Measurements from ENCODE around the gene TCP11L2.

DNA sequence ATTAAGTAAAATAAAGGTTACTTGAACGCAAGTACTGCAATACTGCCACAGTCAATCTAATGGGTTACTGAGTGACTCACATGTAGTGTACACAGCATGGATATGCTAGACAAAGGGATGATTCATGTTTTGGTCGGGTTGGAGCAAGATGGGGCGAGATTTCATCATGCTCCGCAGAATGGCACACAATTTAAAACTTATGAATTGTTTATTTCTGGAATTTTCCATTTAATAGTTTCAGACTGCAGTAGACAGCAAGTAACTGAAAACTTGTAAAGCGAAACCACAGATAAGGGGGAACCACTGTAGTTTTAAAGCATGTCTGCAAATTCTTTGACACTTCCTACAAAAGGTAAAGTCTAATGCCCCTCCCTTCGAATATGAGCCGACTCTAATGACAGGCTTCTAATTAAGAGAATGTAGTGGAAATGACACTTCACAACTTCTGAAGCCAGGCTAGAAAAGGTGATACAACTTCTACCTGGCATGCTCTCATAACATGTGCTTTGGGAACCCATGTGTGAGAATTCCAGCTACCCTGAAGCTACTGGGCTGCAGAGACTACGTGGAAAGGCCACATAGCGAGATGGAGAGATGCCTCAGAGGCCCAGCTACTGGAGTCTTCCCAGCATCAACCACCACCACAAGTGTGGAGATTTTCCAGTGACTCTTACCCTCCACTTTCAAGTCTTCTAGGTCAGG, 13.9 kb upstream of the TCP11L2 start:
- no peak for TF ChIP-seq ZNF621 (tag by site-specific recombination; IDR thresholded peaks at IDR 0.05)
- TF ChIP-seq, protein P1, sequence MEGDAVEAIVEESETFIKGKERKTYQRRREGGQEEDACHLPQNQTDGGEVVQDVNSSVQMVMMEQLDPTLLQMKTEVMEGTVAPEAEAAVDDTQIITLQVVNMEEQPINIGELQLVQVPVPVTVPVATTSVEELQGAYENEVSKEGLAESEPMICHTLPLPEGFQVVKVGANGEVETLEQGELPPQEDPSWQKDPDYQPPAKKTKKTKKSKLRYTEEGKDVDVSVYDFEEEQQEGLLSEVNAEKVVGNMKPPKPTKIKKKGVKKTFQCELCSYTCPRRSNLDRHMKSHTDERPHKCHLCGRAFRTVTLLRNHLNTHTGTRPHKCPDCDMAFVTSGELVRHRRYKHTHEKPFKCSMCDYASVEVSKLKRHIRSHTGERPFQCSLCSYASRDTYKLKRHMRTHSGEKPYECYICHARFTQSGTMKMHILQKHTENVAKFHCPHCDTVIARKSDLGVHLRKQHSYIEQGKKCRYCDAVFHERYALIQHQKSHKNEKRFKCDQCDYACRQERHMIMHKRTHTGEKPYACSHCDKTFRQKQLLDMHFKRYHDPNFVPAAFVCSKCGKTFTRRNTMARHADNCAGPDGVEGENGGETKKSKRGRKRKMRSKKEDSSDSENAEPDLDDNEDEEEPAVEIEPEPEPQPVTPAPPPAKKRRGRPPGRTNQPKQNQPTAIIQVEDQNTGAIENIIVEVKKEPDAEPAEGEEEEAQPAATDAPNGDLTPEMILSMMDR (tag by site-specific recombination; IDR thresholded peaks at IDR 0.05) = no peak
- TF ChIP-seq ZNF585B (tag by site-specific recombination; IDR thresholded peaks at IDR 0.05) = no peak
- TF ChIP-seq YY1 (tag by site-specific recombination; IDR thresholded peaks at IDR 0.05) = no peak
- no peak for TF ChIP-seq ZNF501 (tag by site-specific recombination; IDR thresholded peaks at IDR 0.05)
- no peak for TF ChIP-seq KLF8 (tag by site-specific recombination; IDR thresholded peaks at IDR 0.05)
- no peak for TF ChIP-seq ZNF548 (tag by site-specific recombination; IDR thresholded peaks at IDR 0.05)
- no peak for TF ChIP-seq MZF1 (tag by site-specific recombination; IDR thresholded peaks at IDR 0.05; ENCODE audit: borderline replicate concordance)
- no peak for TF ChIP-seq ZXDB (tag by site-specific recombination; IDR thresholded peaks at IDR 0.05)
- TF ChIP-seq, protein P2, sequence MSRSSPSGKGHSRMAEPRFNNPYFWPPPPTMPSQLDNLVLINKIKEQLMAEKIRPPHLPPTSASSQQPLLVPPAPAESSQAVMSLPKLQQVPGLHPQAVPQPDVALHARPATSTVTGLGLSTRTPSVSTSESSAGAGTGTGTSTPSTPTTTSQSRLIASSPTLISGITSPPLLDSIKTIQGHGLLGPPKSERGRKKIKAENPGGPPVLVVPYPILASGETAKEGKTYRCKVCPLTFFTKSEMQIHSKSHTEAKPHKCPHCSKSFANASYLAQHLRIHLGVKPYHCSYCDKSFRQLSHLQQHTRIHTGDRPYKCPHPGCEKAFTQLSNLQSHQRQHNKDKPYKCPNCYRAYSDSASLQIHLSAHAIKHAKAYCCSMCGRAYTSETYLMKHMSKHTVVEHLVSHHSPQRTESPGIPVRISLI (tag by site-specific recombination; IDR thresholded peaks at IDR 0.05) = no peak
- no peak for TF ChIP-seq KLF16 (tag by site-specific recombination; IDR thresholded peaks at IDR 0.05)
- TF ChIP-seq MEIS1 (CRISPR knock-in tag; IDR thresholded peaks at IDR 0.05; ENCODE audit: borderline replicate concordance) = no peak
- TF ChIP-seq, protein P3, sequence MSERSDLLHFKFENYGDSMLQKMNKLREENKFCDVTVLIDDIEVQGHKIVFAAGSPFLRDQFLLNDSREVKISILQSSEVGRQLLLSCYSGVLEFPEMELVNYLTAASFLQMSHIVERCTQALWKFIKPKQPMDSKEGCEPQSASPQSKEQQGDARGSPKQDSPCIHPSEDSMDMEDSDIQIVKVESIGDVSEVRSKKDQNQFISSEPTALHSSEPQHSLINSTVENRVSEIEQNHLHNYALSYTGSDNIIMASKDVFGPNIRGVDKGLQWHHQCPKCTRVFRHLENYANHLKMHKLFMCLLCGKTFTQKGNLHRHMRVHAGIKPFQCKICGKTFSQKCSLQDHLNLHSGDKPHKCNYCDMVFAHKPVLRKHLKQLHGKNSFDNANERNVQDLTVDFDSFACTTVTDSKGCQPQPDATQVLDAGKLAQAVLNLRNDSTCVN (tag by site-specific recombination; optimal IDR thresholded peaks at IDR 0.05) = no peak
- no peak for TF ChIP-seq ZFP69B (tag by site-specific recombination; IDR thresholded peaks at IDR 0.05)
